Heart left ventricle (tissue), 16 donors: ENCODE data around the gene BMP2K. TPM values are rescaled to one million over a fixed set of nuclear protein-coding genes. Genes with fewer than 3 reads are reported as not detected.

Experiments used
- ATAC-seq, 4 donors: fragments of 200-7000 bp; cut with Tn5 transposase; one replicate each; pipeline ENCODE4 v1.9.1; 2020 to 2022; ENCODE audit warnings: moderate library complexity in 4 of 4, mild to moderate bottlenecking in 3 of 4, moderate number of reproducible peaks in 1 of 4
- DNase-seq, 5 donors: peaks; one replicate each; pipeline ENCODE4 v3.0.0-alpha.2; 2020
- H3K27ac ChIP-seq, 12 donors: fragments of 200-600 bp; sonication (generic) in 4 of 12; one replicate each; pipeline versions ENCODE4 v1.5.0 to v1.8.0; 2016 to 2022; ENCODE audit warnings: mild to moderate bottlenecking in 2 of 12
- H3K27me3 ChIP-seq, 9 donors: fragments of 200-600 bp; sonication (generic) in 2 of 9; one replicate each; pipeline versions ENCODE4 v1.5.1 to v1.8.0; 2016 to 2022; ENCODE audit warnings: mild to moderate bottlenecking in 3 of 9
- H3K36me3 ChIP-seq, 9 donors: fragments of 200-600 bp; sonication (generic) in 2 of 9; one replicate each; pipeline versions ENCODE4 v1.5.0 to v1.8.0; 2018 to 2022; ENCODE audit warnings: mild to moderate bottlenecking in 2 of 9
- H3K4me1 ChIP-seq, 12 donors: fragments of 200-600 bp; sonication (generic) in 4 of 12; one replicate each; pipeline versions ENCODE4 v1.5.0 to v1.8.0; 2016 to 2022; ENCODE audit warnings: mild to moderate bottlenecking in 3 of 12
- H3K4me3 ChIP-seq, 12 donors: fragments of 200-600 bp; sonication (generic) in 4 of 12; one replicate each; pipeline versions ENCODE4 v1.5.0 to v1.8.0; 2017 to 2022; ENCODE audit warnings: mild to moderate bottlenecking in 9 of 12, moderate library complexity in 4 of 12
- H3K9me3 ChIP-seq, 12 donors: fragments of 200-600 bp; sonication (generic) in 4 of 12; one replicate each; pipeline versions ENCODE4 v1.5.0 to v1.8.0; 2016 to 2022; ENCODE audit warnings: mild to moderate bottlenecking in 1 of 12
- POLR2A ChIP-seq, 2 donors: fragments of 450-650 bp; IDR thresholded peaks; one replicate each; pipeline ENCODE4 v1.6.1; 2017; ENCODE audit warnings: antibody characterized with exemption in 2 of 2, mild to moderate bottlenecking in 2 of 2, moderate library complexity in 2 of 2
- WGBS, 4 donors: extraction: QIAGEN DNeasy Blood & Tissue Kit in 2 of 4; methylation state at CpG; one replicate each; pipeline versions ENCODE4 v1.1.5 to v1.1.7; 2013 to 2018; 5-methylcytosine and 5-hydroxymethylcytosine counted together
- intact Hi-C, 10 donors: fragments of 100-400 bp; cut with DNase I; formaldehyde crosslinking; loops; one replicate each; pipeline versions ENCODE4 v1.11.1 to v1.14.2; 2022
- polyA plus RNA-seq, 2 donors: library from polyadenylated mRNA; stranded (reverse); fragments of 200-250 nt; gene quantifications; one replicate each; pipeline ENCODE4 v1.2.3, GENCODE V29; 2013
- total RNA-seq, 9 donors: library from RNA; depleted of rRNA in 2 of 9; stranded (reverse); fragments of >200 nt in 2 of 9; fragmentation: NEBNext Ultra II Directional in 3 of 9; extraction: Animal tissue kit (Norgen Biotek cat#: 25700) in 3 of 9; gene quantifications; one replicate each; pipeline versions ENCODE4 v1.1.0 to v1.2.4, GENCODE V29; 2016 to 2023
- TF ChIP-seq, protein P1 (sequence below), 12 donors: fragments of 200-600 bp; sonication (generic) in 4 of 12; IDR thresholded peaks; one replicate each; pipeline versions ENCODE4 v1.5.0 to v1.8.0; 2018 to 2022; ENCODE audit warnings: antibody characterized with exemption in 12 of 12, mild to moderate bottlenecking in 5 of 12
- donor health status: ischemic (EF 13 %, LVEDD 7.1; RV severe dilation, severe dysfunction).
- donor health status: healthy with polysubstance abuse.
- donor health status: DM: no; HTN: yes; CAD: no.
- donor health status: DM: no; HTN: no; CAD: no.
- donor health status: ischemic (EF 25% LVEDD 6.9; RV normal size, moderate dysfunction).
- donor health status: ischemic (EF 25% LVEDD 5.7; RV mildly dilated, moderate dysfunction).
- donor health status: healthy.
- donor health status: DM: yes; HTN: yes; CAD: no.
- donor health status: ischemic (EF 35%, LVEDD 5.7; RV mildly dilated, moderate dysfunction).
- donor health status: nonischemic (EF 11% LVEDD 7.7; RV severe dilation, severe dysfunction).
- donor health status: DM: yes; HTN: yes; CAD: no.
- donor health status: PGD.
- donor health status: ischemic (EF 29% LVEDD 5.4; RV normal size, mild dysfunction).
- donor health status: nonischemic (EF 23%, LVEDD 6.1; RV moderate dilation, normal function).

BMP2K gene
- total and polyA plus RNA-seq, 11 donors, result 5.4 to 65.7 (median 21.6) TPM

DNA sequence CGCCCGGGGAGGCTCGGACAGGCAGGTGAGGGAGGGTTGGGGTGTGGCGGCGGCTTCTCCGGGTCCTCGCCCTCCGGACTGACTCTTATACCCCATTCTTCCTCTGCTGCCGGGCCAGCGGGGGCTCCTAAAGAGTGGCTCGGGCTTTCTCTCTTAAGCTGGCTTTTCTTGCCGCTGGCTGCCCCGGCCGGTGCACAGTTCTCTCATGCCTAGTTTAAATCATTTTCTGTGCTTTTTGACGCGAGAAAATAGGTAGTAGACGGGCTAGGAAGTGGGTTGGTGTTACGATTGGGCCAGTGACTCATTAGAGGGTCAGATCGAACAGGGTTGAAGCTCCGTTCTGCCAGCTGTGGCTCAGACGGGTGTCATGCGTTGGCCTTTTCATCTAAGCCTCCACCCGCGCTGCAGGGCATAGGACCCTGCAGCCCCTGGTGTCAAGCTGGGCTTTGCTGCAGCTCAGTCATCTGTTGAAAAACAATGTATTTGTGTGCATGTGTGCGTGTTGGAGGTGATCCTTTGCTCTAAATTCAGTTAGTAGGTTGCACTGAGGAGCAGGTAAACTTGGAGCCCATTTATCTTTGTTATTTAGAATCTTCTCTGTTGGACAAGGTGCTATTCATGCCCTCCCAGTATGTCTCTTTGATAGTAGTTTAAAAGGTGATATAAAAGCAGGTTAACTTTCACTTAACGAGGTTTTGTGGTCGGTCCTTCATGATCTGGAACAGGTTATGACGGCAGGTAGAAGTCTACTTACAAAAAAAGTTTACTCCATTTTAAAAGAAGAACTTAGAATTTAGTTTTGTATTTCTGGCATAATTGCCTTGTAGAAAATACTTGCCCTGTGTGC is 802 bp downstream of the BMP2K start:
- Histone ChIP-seq H3K4me3 (peak overlapping the region; percentile 29 to 94 (median 79)), H3K27me3 (no peaks in the 10 kb centered on the region), H3K27ac (peak overlapping the region; percentile 92 to 100 (median 99)), H3K36me3 (no peaks in the 10 kb centered on the region), H3K9me3 (no peaks in the 10 kb centered on the region), H3K4me1 (peaks cover 0 to 53% (median 34%) of the 10 kb centered on the region in 12 donors)
- 1 to 2% (median 2%) methylated on average over 24 to 28 of the region's 28 CpGs for WGBS, 4 donors
- no peak for TF ChIP-seq POLR2A (IDR thresholded peaks at IDR 0.05)
- TF ChIP-seq, protein P1, sequence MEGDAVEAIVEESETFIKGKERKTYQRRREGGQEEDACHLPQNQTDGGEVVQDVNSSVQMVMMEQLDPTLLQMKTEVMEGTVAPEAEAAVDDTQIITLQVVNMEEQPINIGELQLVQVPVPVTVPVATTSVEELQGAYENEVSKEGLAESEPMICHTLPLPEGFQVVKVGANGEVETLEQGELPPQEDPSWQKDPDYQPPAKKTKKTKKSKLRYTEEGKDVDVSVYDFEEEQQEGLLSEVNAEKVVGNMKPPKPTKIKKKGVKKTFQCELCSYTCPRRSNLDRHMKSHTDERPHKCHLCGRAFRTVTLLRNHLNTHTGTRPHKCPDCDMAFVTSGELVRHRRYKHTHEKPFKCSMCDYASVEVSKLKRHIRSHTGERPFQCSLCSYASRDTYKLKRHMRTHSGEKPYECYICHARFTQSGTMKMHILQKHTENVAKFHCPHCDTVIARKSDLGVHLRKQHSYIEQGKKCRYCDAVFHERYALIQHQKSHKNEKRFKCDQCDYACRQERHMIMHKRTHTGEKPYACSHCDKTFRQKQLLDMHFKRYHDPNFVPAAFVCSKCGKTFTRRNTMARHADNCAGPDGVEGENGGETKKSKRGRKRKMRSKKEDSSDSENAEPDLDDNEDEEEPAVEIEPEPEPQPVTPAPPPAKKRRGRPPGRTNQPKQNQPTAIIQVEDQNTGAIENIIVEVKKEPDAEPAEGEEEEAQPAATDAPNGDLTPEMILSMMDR (IDR thresholded peaks at IDR 0.05), result no peak
- DNase-seq (peak in 4 of 5 donors; percentile 27 to 60 (median 54)), ATAC-seq (peak in 2 of 4 donors; percentile 28)
- intact Hi-C loops, result loop anchor here (2.0 to 10.0 kb wide), 13 partner anchors 75 to 722 kb away; partner anchors contain the start of gene FRAS1 (in 1 of the 10)

- H3K27ac ChIP-seq, result peak overlapping the region in 8 of 12 donors; percentile 93 to 100 (median 98)
- H3K27me3 ChIP-seq, result no peaks in the 10 kb centered on the region
- H3K36me3 ChIP-seq, result no peaks in the 10 kb centered on the region
- DNase-seq (no peak), ATAC-seq (no peak)
- peaks cover 0 to 60% (median 34%) of the 10 kb centered on the region in 12 donors for H3K4me1 ChIP-seq
- intact Hi-C loops, result loop anchor here (2.0 to 10.0 kb wide), 13 partner anchors 75 to 723 kb away; partner anchors contain the start of gene FRAS1 (in 1 of the 10)
- no peaks in the 10 kb centered on the region for H3K9me3 ChIP-seq
- TF ChIP-seq POLR2A (IDR thresholded peaks at IDR 0.05), result no peak
- TF ChIP-seq, protein P1 (IDR thresholded peaks at IDR 0.05), result no peak
- peak overlapping the region in 11 of 12 donors; percentile 67 to 94 (median 79) for H3K4me3 ChIP-seq
- 37 to 46% (median 43%) methylated on average over 8 of the region's 8 CpGs for WGBS, 4 donors
These were observed 1.4 kb downstream of the BMP2K start for GRCh38 chr4:78777576-78777940.

DNA sequence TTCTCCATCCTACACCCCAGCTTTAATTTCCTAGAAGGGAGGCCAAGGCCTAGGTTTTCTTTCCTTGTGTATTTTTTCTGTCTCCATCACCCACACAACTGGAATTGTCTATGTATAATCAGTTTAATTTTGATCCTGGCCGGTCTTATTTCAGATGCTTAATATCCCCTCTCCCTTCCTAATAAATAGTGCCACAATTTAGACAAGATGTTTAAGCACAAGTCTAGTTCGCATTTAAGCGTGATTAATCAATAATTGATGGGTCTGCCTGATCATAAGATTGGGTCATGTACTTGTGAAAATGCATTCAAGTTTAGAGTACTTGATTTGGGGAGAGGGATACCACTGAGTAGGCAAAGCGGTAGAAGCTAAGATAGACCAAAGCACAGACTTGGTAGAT is 2.4 kb downstream of the BMP2K start:
- H3K4me3 ChIP-seq, result peak overlapping the region in 8 of 12 donors; percentile 7 to 94 (median 82)
- H3K36me3 ChIP-seq, result no peaks in the 10 kb centered on the region
- peak overlapping the region in 4 of 12 donors; percentile 2 to 100 (median 52) for H3K27ac ChIP-seq
- peaks cover 0 to 65% (median 38%) of the 10 kb centered on the region in 12 donors for H3K4me1 ChIP-seq
- no peaks in the 10 kb centered on the region for H3K27me3 ChIP-seq
- no peaks in the 10 kb centered on the region for H3K9me3 ChIP-seq
- DNase-seq (no peak), ATAC-seq (no peak)
- no peak for TF ChIP-seq POLR2A (IDR thresholded peaks at IDR 0.05)
- TF ChIP-seq, protein P1 (IDR thresholded peaks at IDR 0.05), result no peak
- intact Hi-C loops, result loop anchor here (5.0 to 10.0 kb wide), 11 partner anchors 74 to 724 kb away; partner anchors contain the start of gene FRAS1 (in 1 of the 10)
- 84 to 90% (median 87%) methylated on average over 4 of the region's 4 CpGs for WGBS, 4 donors

DNA sequence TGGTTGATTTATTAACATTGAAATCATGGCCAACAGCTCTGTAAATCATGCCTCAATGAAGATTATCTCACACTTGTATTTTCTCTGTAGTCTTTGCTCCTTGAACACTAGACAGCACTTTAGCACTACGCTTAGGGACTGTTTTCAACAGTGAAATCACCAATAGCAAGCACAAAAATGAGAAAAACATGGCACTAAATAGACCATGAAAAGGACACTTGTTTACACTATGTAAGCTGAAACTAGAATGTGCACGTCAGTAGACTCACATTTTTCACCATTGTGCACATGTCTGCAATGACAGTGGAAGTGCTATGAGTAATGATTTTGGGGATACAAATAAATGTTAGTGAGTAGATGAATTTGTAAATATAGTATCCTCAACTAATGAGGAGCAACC is 3.1 kb downstream of the BMP2K start:
- Histone ChIP-seq H3K4me1 (peaks cover 0 to 71% (median 44%) of the 10 kb centered on the region in 12 donors), H3K36me3 (no peaks in the 10 kb centered on the region), H3K27me3 (no peaks in the 10 kb centered on the region), H3K9me3 (no peaks in the 10 kb centered on the region), H3K27ac (peak overlapping the region in 3 of 12 donors; percentile 2 to 96 (median 24)), H3K4me3 (peak overlapping the region in 4 of 12 donors; percentile 67 to 91 (median 82))
- TF ChIP-seq, protein P1 (IDR thresholded peaks at IDR 0.05), result no peak
- TF ChIP-seq POLR2A (IDR thresholded peaks at IDR 0.05), result no peak
- ATAC-seq (no peak), DNase-seq (no peak)
- 54 to 61% (median 60%) methylated on average over 2 of the region's 2 CpGs for WGBS, 4 donors
- intact Hi-C loops, result loop anchor here (5.0 to 10.0 kb wide), 11 partner anchors 73 to 724 kb away; partner anchors contain the start of gene FRAS1 (in 1 of the 10)
